IPS DF 19.7 (cell line): ENCODE data around the gene SEMA4B.

Experiments used
- DNase-seq: peaks from one replicate; pipeline ENCODE4 v3.0.0-alpha.2; 2013; ENCODE audit warnings: low read depth, low spot score

SEMA4B gene

GRCh38 chr15:90203922-90204321 lies 2.8 kb downstream of the SEMA4B start:
- DNase-seq = no peak

GRCh38 chr15:90205050-90205848 lies 4.1 kb downstream of the SEMA4B start:
- no peak for DNase-seq

- no peak for DNase-seq
Measured at GRCh38 chr15:90205886-90206285, 4.8 kb downstream of the SEMA4B start.

GRCh38 chr15:90207252-90207651 lies 6.1 kb downstream of the SEMA4B start:
- no peak for DNase-seq

GRCh38 chr15:90208356-90208755 lies 7.2 kb downstream of the SEMA4B start:
- DNase-seq = no peak

- DNase-seq = no peak
Measured at GRCh38 chr15:90209591-90209990, 8.5 kb downstream of the SEMA4B start.

- DNase-seq = no peak
Measured at GRCh38 chr15:90210593-90210992, 9.5 kb downstream of the SEMA4B start.

- DNase-seq = no peak
Measured at GRCh38 chr15:90211009-90211408, 9.9 kb downstream of the SEMA4B start.

GRCh38 chr15:90211440-90212143 lies 10.5 kb downstream of the SEMA4B start:
- no peak for DNase-seq

- DNase-seq = no peak
Measured at GRCh38 chr15:90212221-90213098, 11.3 kb downstream of the SEMA4B start.

GRCh38 chr15:90213122-90213817 lies 12.1 kb downstream of the SEMA4B start:
- DNase-seq = no peak

GRCh38 chr15:90213818-90214204 lies 12.7 kb downstream of the SEMA4B start:
- no peak for DNase-seq

- no peak for DNase-seq
Measured at GRCh38 chr15:90214553-90215196, 13.5 kb downstream of the SEMA4B start.

GRCh38 chr15:90217671-90218394 lies 16.7 kb downstream of the SEMA4B start:
- DNase-seq = no peak

- DNase-seq = no peak
Measured at GRCh38 chr15:90219421-90220141, 18.5 kb downstream of the SEMA4B start.

- DNase-seq = no peak
Measured at GRCh38 chr15:90221246-90221900, 20.2 kb downstream of the SEMA4B start.

- DNase-seq = no peak
Measured at GRCh38 chr15:90222547-90222946, 21.4 kb downstream of the SEMA4B start.

GRCh38 chr15:90223441-90224165 lies 22.5 kb downstream of the SEMA4B start:
- DNase-seq = no peak
